Myocyte (in vitro differentiated cells): ENCODE measurements around the gene SLC22A7. TPM values are rescaled to one million over a fixed set of nuclear protein-coding genes. Genes with fewer than 3 reads are reported as not detected.
A peak's percentile ranks its signal among the peaks of the same experiment; 100 is the strongest.

Source experiments
- DNase-seq: peaks from one replicate; pipeline ENCODE4 v3.0.0-alpha.2; 2012; ENCODE audit warnings: low read depth
- polyA plus RNA-seq: library from polyadenylated mRNA; unstranded; fragments of >200 nt; gene quantifications from one replicate; pipeline ENCODE4 v1.2.1, GENCODE V29; 2012; ENCODE audit warnings: missing spikeins
- total RNA-seq: library from RNA; depleted of rRNA; stranded (reverse); fragments of >200 nt; gene quantifications from 2 replicates; pipeline ENCODE4 v1.2.3, GENCODE V29; 2014

The SLC22A7 gene
- total RNA-seq: not detected in 2 replicates
- 0.03 TPM for polyA plus RNA-seq

- DNase-seq: no peak
These were observed at the start of gene SLC22A7 for GRCh38 chr6:43297644-43298564. Gene SLC22A7, plus strand, starts transcription at chr6:43298260. Its CDS starts 99 bp downstream, at chr6:43298359.

- no peak for DNase-seq
These were observed 49.3 kb upstream of the SLC22A7 start for GRCh38 chr6:43248791-43249190.

GRCh38 chr6:43250992-43251373 lies 47.1 kb upstream of the SLC22A7 start:
- DNase-seq: no peak

GRCh38 chr6:43253401-43253800 lies 44.7 kb upstream of the SLC22A7 start:
- DNase-seq: no peak

GRCh38 chr6:43254138-43254817 lies 43.8 kb upstream of the SLC22A7 start:
- DNase-seq: no peak

GRCh38 chr6:43254846-43255245 lies 43.2 kb upstream of the SLC22A7 start:
- DNase-seq: no peak

GRCh38 chr6:43255408-43256054 lies 42.5 kb upstream of the SLC22A7 start:
- no peak for DNase-seq

GRCh38 chr6:43256670-43257366 lies 41.2 kb upstream of the SLC22A7 start:
- DNase-seq: no peak

- DNase-seq: no peak
These were observed 40.5 kb upstream of the SLC22A7 start for GRCh38 chr6:43257367-43258145.

GRCh38 chr6:43258180-43258579 lies 39.9 kb upstream of the SLC22A7 start:
- no peak for DNase-seq

GRCh38 chr6:43258807-43259686 lies 39.0 kb upstream of the SLC22A7 start:
- no peak for DNase-seq

GRCh38 chr6:43260791-43261190 lies 37.3 kb upstream of the SLC22A7 start:
- DNase-seq: no peak

GRCh38 chr6:43261198-43261597 lies 36.9 kb upstream of the SLC22A7 start:
- no peak for DNase-seq

GRCh38 chr6:43262000-43262779 lies 35.9 kb upstream of the SLC22A7 start:
- DNase-seq: no peak

- DNase-seq: no peak
These were observed 35.2 kb upstream of the SLC22A7 start for GRCh38 chr6:43262780-43263313.

- DNase-seq: peak; percentile 80
These were observed 34.5 kb upstream of the SLC22A7 start for GRCh38 chr6:43263314-43264178.

GRCh38 chr6:43264599-43265145 lies 33.4 kb upstream of the SLC22A7 start:
- no peak for DNase-seq
